A204.1 (cell line): ENCODE results near the gene AMBRA1.
"Not testable (repeated sequence)": the region's sequence is repeated elsewhere in the genome, so short reads cannot be mapped to it uniquely, and the experiment has no call there.

Source experiments
- FAIRE-seq: peaks from 2 replicates; lab custom pipeline; 2012; peaks lifted over from hg19 to GRCh38; lab: Jason Lieb, UNC

AMBRA1 gene

GRCh38 chr11:46381048-46381818, 212.6 kb downstream of the AMBRA1 start, which contains the start of gene MDK:
MDK (plus strand) TSS chr11:46381669; CDS start chr11:46382058, 389 bp downstream.
- FAIRE-seq: no peak

GRCh38 chr11:46380340-46381047, 213.3 kb downstream of the AMBRA1 start:
- FAIRE-seq: no peak

- not testable (repeated sequence) for FAIRE-seq
These were observed 214.1 kb downstream of the AMBRA1 start for GRCh38 chr11:46379482-46380293.

GRCh38 chr11:46378811-46379481, 214.9 kb downstream of the AMBRA1 start:
- FAIRE-seq: no peak

GRCh38 chr11:46378296-46378695, 215.5 kb downstream of the AMBRA1 start:
- FAIRE-seq: no peak

- FAIRE-seq: no peak
These were observed 216.0 kb downstream of the AMBRA1 start for GRCh38 chr11:46377831-46378230.

GRCh38 chr11:46377290-46377689, 216.5 kb downstream of the AMBRA1 start:
- no peak for FAIRE-seq

- no peak for FAIRE-seq
These were observed 217.4 kb downstream of the AMBRA1 start for GRCh38 chr11:46376258-46377050.

- FAIRE-seq: no peak
These were observed 218.3 kb downstream of the AMBRA1 start for GRCh38 chr11:46375392-46376101.

- FAIRE-seq: no peak
These were observed 219.0 kb downstream of the AMBRA1 start for GRCh38 chr11:46374815-46375214.

GRCh38 chr11:46373787-46374740, 219.8 kb downstream of the AMBRA1 start:
- FAIRE-seq: no peak

GRCh38 chr11:46372501-46372900, 221.3 kb downstream of the AMBRA1 start:
- FAIRE-seq: not testable (repeated sequence)

GRCh38 chr11:46372086-46372485, 221.7 kb downstream of the AMBRA1 start:
- no peak for FAIRE-seq

GRCh38 chr11:46371262-46371661, 222.6 kb downstream of the AMBRA1 start:
- FAIRE-seq: not testable (repeated sequence)

GRCh38 chr11:46370253-46370652, 223.6 kb downstream of the AMBRA1 start:
- FAIRE-seq: no peak

GRCh38 chr11:46369458-46370152, 224.2 kb downstream of the AMBRA1 start:
- no peak for FAIRE-seq

- no peak for FAIRE-seq
These were observed 225.9 kb downstream of the AMBRA1 start for GRCh38 chr11:46367916-46368267.

- no peak for FAIRE-seq
These were observed 226.4 kb downstream of the AMBRA1 start for GRCh38 chr11:46367244-46367915.
